Activated CD4-positive, alpha-beta T cell treated with anti-CD3 and anti-CD28 coated beads, Interleukin-2, Interleukin-6, amounts not matched to agents 100 ng/mL and 50 ng/mL, durations not matched to agents 16 hours and 8 hours (primary cell): ENCODE results near the gene WARS2.
A peak's percentile ranks its signal among the peaks of the same experiment; 100 is the strongest.

Experiments used
- DNase-seq: peaks from one replicate; pipeline ENCODE4 v3.0.0-alpha.2; 2020

WARS2 gene

GRCh38 chr1:118992868-118993699 lies 147.4 kb downstream of the WARS2 start:
- DNase-seq, result no peak

GRCh38 chr1:118992237-118992825 lies 148.1 kb downstream of the WARS2 start:
- no peak for DNase-seq

- no peak for DNase-seq
These were observed 149.0 kb downstream of the WARS2 start for GRCh38 chr1:118991448-118991847.

- no peak for DNase-seq
These were observed 149.8 kb downstream of the WARS2 start for GRCh38 chr1:118990513-118991152.

GRCh38 chr1:118989878-118990378 lies 150.5 kb downstream of the WARS2 start:
- DNase-seq, result peak; percentile 18

- no peak for DNase-seq
These were observed 151.2 kb downstream of the WARS2 start for GRCh38 chr1:118989006-118989815.

GRCh38 chr1:118988186-118989005 lies 152.1 kb downstream of the WARS2 start, which contains the start of gene TBX15:
TBX15 (minus strand) TSS chr1:118988343; CDS start chr1:118987795, 548 bp downstream.
- DNase-seq, result no peak

- DNase-seq, result no peak
These were observed 152.8 kb downstream of the WARS2 start for GRCh38 chr1:118987468-118988185.

- no peak for DNase-seq
These were observed 153.6 kb downstream of the WARS2 start for GRCh38 chr1:118986555-118987467.

- no peak for DNase-seq
These were observed 154.6 kb downstream of the WARS2 start for GRCh38 chr1:118985640-118986554.

- DNase-seq, result no peak
These were observed 155.5 kb downstream of the WARS2 start for GRCh38 chr1:118984722-118985639.

GRCh38 chr1:118984086-118984721 lies 156.2 kb downstream of the WARS2 start:
- no peak for DNase-seq

- DNase-seq, result no peak
These were observed 156.9 kb downstream of the WARS2 start for GRCh38 chr1:118983558-118984041.

- DNase-seq, result no peak
These were observed 157.5 kb downstream of the WARS2 start for GRCh38 chr1:118982821-118983557.

GRCh38 chr1:118982266-118982665 lies 158.2 kb downstream of the WARS2 start:
- no peak for DNase-seq

GRCh38 chr1:118981436-118981835 lies 159.0 kb downstream of the WARS2 start:
- no peak for DNase-seq
